HG03521 (cell line): Measurements from ENCODE around the gene RCHY1.
"Not testable (repeated sequence)": the region's sequence is repeated elsewhere in the genome, so short reads cannot be mapped to it uniquely, and the experiment has no call there.

Experiments used
- ATAC-seq: cut with Tn5 transposase; IDR thresholded peaks from one replicate; pipeline ENCODE4 v1.9.1; 2021; ENCODE audit warnings: mild to moderate bottlenecking, moderate library complexity; ENCODE audit not compliant: unreplicated experiment

Gene RCHY1

DNA sequence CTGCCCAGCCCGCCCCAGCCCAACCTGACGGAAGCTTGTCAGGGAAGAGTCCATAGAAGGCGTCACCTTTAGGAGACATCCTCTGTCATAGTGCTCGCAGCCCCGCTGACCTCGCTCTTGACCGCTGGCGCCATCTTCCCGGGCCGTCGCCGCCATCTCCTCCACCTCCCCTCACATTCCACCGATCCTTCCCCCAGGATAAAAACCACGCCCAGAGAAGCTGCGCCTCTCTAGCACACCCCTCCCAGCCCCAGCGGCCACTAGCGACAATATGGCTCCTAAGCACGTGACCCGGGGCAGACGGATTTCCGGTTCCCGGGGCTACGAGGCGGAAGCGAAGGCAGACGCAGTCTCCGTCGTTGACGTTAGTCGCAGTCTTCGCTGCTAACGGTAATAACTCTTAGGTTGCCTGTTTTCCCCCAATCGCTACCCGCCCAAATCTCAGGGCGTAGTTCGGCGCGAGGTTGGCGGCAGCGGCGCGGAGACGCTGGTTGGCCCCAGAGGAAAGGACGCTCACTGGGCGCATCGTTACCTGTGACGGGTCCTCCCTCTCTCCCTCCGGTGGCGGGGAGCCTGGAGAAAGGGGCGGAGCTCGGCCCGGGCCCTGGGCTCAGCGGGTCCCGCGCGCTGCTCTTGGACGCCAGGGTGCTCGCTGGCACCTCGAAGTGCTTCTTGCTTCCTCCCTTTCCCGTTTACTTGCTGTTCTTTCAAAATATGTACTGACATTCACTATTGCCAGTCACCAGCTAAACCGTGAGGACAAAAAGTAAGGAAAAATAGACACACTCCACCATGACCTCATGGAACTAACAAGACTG lies at the start of gene RCHY1, which contains the start of gene THAP6:
Gene RCHY1, minus strand, starts transcription at position 273 of the 818 bp plus-strand sequence. Its CDS starts 117 bp downstream, at position 156.
Gene THAP6, plus strand, starts transcription at position 343 of the 818 bp plus-strand sequence. CDS start 980 bp downstream, outside the sequence.
- peak; percentile 94 for ATAC-seq

GRCh38 chr4:75561789-75562188 lies 47.6 kb upstream of the RCHY1 start:
- no peak for ATAC-seq

DNA sequence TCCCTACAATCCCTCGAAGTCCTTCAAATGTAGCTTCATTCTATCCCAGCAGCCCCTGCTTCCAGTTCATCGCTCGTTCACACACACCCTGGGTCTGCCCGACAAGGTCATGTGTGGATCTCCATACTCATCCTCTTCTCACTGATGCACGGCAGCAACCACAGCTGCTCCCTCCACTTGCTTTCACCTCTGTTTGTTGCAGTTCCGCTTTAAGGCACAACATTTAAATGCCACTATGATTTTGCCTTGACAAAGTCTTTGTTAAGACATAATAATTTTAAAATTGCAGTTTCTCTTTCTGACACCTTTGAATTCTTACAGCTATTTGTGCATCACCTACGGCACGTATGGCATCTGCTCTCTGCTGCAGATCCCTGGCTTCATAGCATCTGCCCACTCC lies 43.5 kb upstream of the RCHY1 start:
- ATAC-seq: no peak

DNA sequence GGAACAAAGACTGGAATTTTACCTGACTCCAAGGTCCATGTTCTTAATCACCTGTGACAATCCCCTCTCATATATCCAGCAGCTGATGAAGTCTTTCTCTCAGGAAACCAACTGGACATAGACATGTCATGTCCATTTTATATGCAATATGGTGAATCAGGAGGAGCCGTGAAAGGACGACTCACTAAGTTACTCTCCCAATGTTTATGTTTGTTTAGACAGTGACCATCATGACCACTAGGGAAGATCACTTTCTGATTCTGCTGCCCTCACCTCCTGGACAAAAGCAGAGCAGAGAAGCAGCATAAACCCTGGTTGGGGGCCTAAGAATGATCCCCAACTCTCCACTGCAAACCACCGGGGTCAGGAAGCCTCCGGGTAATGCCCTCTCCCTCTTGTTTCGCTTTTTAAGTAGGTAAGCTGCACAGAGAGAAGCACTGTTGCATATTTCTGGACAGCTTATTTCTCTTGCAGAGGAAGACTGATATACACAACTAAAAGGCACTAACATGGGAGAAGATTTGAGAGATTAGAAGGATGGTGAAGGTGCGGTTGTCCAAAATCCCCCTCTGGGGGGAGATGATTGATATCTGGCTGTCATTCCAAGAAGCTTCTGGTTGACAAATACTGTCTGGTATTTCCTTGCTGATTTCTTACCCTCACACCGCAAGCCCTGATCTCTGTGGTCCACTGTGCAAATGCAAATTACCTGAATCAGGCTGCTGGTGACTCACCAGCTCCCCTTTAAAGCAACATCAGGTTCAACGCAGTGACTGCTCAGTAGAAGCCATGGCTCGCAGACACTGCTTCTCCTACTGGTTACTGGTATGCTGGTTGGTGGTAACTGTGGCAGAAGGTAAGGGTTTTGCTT lies 41.3 kb upstream of the RCHY1 start, which contains the start of gene ODAPH:
Gene ODAPH, plus strand, starts transcription at position 773 of the 871 bp plus-strand sequence. Its CDS starts 17 bp downstream, at position 790.
- peak; percentile 88 for ATAC-seq

DNA sequence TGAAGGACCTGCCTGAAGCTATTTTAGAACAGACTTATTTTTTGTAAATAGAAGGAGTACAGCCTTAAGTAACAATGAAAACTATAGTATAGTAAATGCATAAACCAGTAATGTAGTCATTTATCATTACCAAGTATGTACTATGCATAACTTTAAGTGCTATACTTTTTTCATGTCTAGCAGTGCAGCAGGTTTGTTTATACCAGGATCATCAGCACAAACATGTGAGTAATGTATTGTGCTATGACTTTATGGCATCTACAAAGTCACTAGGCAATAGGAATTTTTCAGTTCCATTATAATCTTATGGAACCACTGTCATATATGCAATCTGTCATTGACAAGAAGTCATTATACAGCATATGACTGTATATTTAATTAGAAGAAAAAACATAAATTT lies 38.2 kb upstream of the RCHY1 start:
- no peak for ATAC-seq

GRCh38 chr4:75549019-75549418 lies 34.8 kb upstream of the RCHY1 start:
- ATAC-seq: no peak

- ATAC-seq: no peak
Measured at GRCh38 chr4:75547647-75548387, 33.6 kb upstream of the RCHY1 start.

DNA sequence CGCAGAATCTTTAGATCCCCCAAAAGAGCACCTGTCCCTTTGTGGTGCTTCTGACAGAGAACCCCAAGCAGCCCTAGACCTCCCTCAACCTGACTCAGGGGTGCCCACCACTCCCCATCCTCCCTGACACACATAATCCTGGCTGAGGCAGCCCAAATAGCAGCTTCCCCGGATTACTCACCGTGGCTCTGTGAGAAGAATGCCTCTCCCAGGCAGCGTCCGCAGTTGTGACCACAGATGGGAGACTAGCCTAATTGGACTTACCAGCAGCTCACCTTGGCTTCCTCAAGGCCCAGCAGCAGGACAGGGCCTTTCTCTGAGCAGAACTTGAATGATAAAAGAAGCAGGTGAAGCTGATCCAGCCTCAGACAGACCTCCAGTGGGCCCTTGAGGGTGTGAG lies 31.3 kb upstream of the RCHY1 start:
- no peak for ATAC-seq

DNA sequence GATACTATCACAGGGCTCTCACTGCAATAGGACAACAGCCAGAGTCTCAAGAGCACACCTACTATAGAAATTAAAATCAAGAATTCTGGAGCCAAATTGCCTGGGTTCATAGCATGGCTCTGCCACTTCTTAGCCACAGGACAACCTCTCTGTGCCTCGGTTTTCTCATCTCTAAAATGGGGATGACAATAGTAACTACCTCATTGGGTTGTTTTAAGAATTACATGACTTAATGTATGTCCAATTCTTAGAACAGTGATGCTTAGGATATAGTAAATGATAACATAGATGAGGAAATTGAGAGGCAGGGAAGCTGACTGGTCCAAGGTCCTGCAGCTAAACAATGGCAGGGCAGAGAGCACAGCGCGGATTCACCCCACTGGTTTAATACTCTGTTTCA lies 30.7 kb upstream of the RCHY1 start:
- no peak for ATAC-seq

- not testable (repeated sequence) for ATAC-seq
Measured at GRCh38 chr4:75544220-75544619, 30.0 kb upstream of the RCHY1 start.

DNA sequence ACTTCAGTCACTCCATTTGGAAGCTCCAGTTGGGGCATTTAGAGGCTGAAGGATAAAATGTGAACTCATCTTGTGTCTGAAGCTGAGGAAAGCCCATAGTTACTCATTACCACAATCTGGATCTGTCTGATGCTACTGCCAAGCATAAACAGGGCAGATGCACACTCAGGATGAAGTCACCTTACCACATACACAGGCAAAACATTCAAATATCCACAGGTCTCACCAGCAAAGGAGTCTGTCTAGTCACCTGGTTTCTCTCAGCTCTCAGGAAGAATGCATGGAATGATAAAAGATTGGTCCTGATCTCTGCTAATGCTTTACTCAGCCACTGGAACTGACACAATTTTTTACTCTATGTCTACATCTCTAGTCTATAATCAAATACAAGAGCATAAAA lies 28.6 kb upstream of the RCHY1 start:
- no peak for ATAC-seq

- not testable (repeated sequence) for ATAC-seq
Measured at GRCh38 chr4:75537308-75537707, 23.1 kb upstream of the RCHY1 start.

GRCh38 chr4:75533926-75534325 lies 19.7 kb upstream of the RCHY1 start:
- ATAC-seq: not testable (repeated sequence)

- not testable (repeated sequence) for ATAC-seq
Measured at GRCh38 chr4:75533339-75533887, 19.2 kb upstream of the RCHY1 start.

DNA sequence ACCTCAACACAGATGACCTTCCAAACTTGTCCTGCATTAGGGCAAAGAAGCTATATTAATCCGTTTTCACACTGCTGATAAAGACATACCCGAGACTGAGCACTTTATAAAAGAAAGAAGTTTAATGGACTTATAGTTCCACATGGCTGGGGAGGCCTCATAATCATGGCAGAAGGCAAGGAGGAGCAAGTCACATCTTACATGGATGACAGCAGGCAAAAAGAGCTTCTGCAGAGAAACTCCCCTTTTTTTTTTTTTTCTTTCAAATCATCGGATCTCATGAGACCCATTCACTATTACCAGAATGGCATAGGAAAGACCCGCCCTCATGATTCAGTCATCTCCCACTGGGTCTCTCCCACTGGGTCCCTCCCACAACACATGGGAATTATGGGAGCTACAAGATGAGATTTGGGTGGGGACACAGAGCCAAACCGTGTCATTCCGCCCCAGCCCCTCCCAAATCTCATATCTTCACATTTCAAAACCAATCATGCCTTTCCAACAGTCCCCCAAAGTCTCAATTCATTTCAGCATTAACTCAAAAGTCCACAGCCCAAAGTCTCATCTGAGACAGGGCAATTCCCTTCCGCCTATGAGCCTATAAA lies 17.4 kb upstream of the RCHY1 start:
- not testable (repeated sequence) for ATAC-seq

GRCh38 chr4:75530556-75531322 lies 16.5 kb upstream of the RCHY1 start:
- ATAC-seq: no peak

DNA sequence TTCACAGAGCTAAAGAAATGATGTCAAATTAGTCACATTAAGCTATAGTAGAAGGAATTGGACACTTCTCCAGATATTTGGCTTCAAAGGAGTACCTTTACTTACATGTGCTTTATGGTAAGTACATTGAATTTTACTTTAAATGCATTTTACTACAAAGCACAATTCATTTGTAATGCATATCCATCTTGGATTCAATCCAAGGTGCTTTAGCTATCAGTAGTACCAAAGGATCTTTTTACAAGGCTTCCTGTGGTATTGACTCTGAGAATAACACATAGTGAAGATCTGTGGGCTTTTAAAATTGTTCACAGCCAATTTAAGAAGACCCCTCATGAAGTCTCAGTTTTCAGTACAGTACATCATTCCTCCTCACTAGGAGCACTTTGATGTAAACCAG lies 13.3 kb upstream of the RCHY1 start:
- ATAC-seq: no peak

DNA sequence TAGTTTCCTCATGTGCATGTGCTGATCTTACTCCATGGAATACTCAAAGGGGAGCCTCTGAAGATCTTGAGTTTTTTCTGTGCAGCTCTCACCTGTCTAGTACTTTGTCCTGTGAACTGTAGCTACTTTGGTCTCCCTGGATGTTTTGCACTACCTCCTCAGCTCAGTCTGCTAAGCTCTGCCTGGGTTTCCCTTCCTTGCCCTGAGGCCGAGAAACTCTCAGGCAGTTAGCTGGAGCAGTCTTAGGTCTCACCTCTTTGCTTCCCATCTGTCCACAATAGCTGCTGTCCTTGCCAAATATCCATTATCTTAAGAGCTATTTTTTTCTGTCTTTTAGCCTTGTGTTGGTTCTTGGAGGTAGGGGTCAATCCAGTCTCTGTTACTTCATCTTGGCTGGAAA lies 11.7 kb upstream of the RCHY1 start:
- ATAC-seq: no peak

- ATAC-seq: no peak
Measured at GRCh38 chr4:75525086-75525485, 10.9 kb upstream of the RCHY1 start.
